IMR-90 (cell line): Measurements from ENCODE around the gene MARK2. TPM values are rescaled to one million over a fixed set of nuclear protein-coding genes. Genes with fewer than 3 reads are reported as not detected.

Source experiments
- ATAC-seq: fragments of 200-7000 bp; cut with Tn5 transposase; 2 replicates; pipeline ENCODE4 v1.9.1; 2020; ENCODE audit warnings: low read depth, mild to moderate bottlenecking, moderate library complexity
- BruUV-seq: library from RNA; stranded (reverse); fragments of 400-500 nt; replicated peaks from 2 replicates; lab custom pipeline; 2021; lab: Mats Ljungman, UMichigan
- CTCF ChIA-PET: fragments of 300-600 bp; formaldehyde crosslinking; extraction: SDS; loops from one replicate; lab custom pipeline; 2021; ENCODE audit warnings: antibody characterized with exemption; lab: Yijun Ruan, JAX
- POLR2A ChIA-PET: fragments of 300-600 bp; sonication (Branson Sonifier 250); formaldehyde crosslinking; loops from one replicate; lab custom pipeline; 2022; ENCODE audit warnings: antibody characterized with exemption; ENCODE audit not compliant: unreplicated experiment; lab: Charles Lee
- DNase-seq: peaks from one replicate; pipeline ENCODE4 v3.0.0; 2013
- H2AFZ ChIP-seq: replicated peaks from 2 replicates; pipeline ENCODE3; 2013; ENCODE audit warnings: low read length, mild to moderate bottlenecking; ENCODE audit not compliant: poor library complexity
- H2AK5ac ChIP-seq: 2 replicates; pipeline ENCODE4 v1.6.1; 2013; ENCODE audit warnings: low read depth, low read length, inconsistent platforms
- H2AK9ac ChIP-seq: replicated peaks from 2 replicates; pipeline ENCODE3; 2013; ENCODE audit warnings: mild to moderate bottlenecking, low read depth, low read length, moderate library complexity; ENCODE audit not compliant: poor library complexity
- H2BK120ac ChIP-seq: 2 replicates; pipeline ENCODE4 v1.6.1; 2013; ENCODE audit warnings: low read depth, low read length, inconsistent platforms
- H2BK15ac ChIP-seq: 3 replicates; pipeline ENCODE4 v1.6.1; 2013; ENCODE audit warnings: low read depth, low read length, inconsistent platforms
- H2BK20ac ChIP-seq: 2 replicates; pipeline ENCODE4 v1.6.1; 2013; ENCODE audit warnings: low read depth, mild to moderate bottlenecking, inconsistent platforms, low read length, moderate library complexity
- H2BK5ac ChIP-seq: 2 replicates; pipeline ENCODE4 v1.6.1; 2013; ENCODE audit warnings: mild to moderate bottlenecking, low read depth, low read length, inconsistent platforms; ENCODE audit not compliant: poor library complexity, severe bottlenecking
- H3K14ac ChIP-seq: replicated peaks from 2 replicates; pipeline ENCODE4 v1.6.1; 2013; ENCODE audit warnings: low read depth, low read length, inconsistent platforms
- H3K18ac ChIP-seq: 2 replicates; pipeline ENCODE4 v1.6.1; 2013; ENCODE audit warnings: low read depth, low read length, control low read depth
- H3K23ac ChIP-seq: 2 replicates; pipeline ENCODE4 v1.6.1; 2013; ENCODE audit warnings: low read depth, low read length, inconsistent platforms
- H3K27ac ChIP-seq: 2 replicates; pipeline ENCODE4 v1.5.1; 2013; ENCODE audit warnings: mild to moderate bottlenecking, control low read depth, low read length; ENCODE audit not compliant: insufficient read depth
- H3K27me3 ChIP-seq: 2 replicates; pipeline ENCODE4 v1.6.1; 2013; ENCODE audit warnings: low read length; ENCODE audit not compliant: control insufficient read depth, insufficient read depth
- H3K36me3 ChIP-seq: 2 replicates; pipeline ENCODE4 v1.6.1; 2013; ENCODE audit warnings: low read length, mixed read lengths; ENCODE audit not compliant: control insufficient read depth, insufficient read depth
- H3K4ac ChIP-seq: 2 replicates; pipeline ENCODE4 v1.6.1; 2013; ENCODE audit warnings: low read depth, low read length, inconsistent platforms
- H3K4me1 ChIP-seq: 2 replicates; pipeline ENCODE4 v1.6.1; 2013; ENCODE audit warnings: low read length, mixed read lengths; ENCODE audit not compliant: control insufficient read depth, insufficient read depth
- H3K4me2 ChIP-seq: 2 replicates; pipeline ENCODE4 v1.6.1; 2013; ENCODE audit warnings: low read depth, mild to moderate bottlenecking, control low read depth, low read length, moderate library complexity
- H3K4me3 ChIP-seq: 2 replicates; pipeline ENCODE4 v1.5.1; 2013; ENCODE audit warnings: low read depth, mild to moderate bottlenecking, control low read depth, low read length, moderate library complexity; ENCODE audit not compliant: insufficient read depth
- H3K56ac ChIP-seq: 2 replicates; pipeline ENCODE4 v1.6.1; 2013; ENCODE audit warnings: low read length, inconsistent platforms; ENCODE audit not compliant: insufficient read depth; ENCODE audit errors: extremely low read depth
- H3K79me1 ChIP-seq, 2 experiments: 2 replicates each; pipeline ENCODE4 v1.6.1; 2013; ENCODE audit warnings: low read length in 2 of 2, inconsistent platforms in 1 of 2, low read depth in 1 of 2
- H3K9ac ChIP-seq: 2 replicates; pipeline ENCODE4 v1.6.1; 2013; ENCODE audit warnings: low read depth, low read length, control low read depth
- H3K9me1 ChIP-seq: 2 replicates; pipeline ENCODE4 v1.6.1; 2013; ENCODE audit warnings: low read length, inconsistent platforms; ENCODE audit not compliant: insufficient read depth
- H3K9me3 ChIP-seq: 2 replicates; pipeline ENCODE4 v1.6.1; 2013; ENCODE audit warnings: low read length; ENCODE audit not compliant: control insufficient read depth, insufficient read depth
- H4K20me1 ChIP-seq: 2 replicates; pipeline ENCODE4 v1.6.1; 2013; ENCODE audit warnings: low read length, inconsistent platforms; ENCODE audit not compliant: insufficient read depth
- H4K5ac ChIP-seq: 2 replicates; pipeline ENCODE4 v1.6.1; 2013; ENCODE audit warnings: mild to moderate bottlenecking, low read depth, low read length, control low read depth
- H4K8ac ChIP-seq, 2 experiments: 2 replicates each; pipeline ENCODE4 v1.6.1; 2013; ENCODE audit warnings: low read depth in 2 of 2, low read length in 2 of 2, control low read depth in 1 of 2, inconsistent platforms in 1 of 2
- H4K91ac ChIP-seq: 2 replicates; pipeline ENCODE4 v1.6.1; 2013; ENCODE audit warnings: low read depth, low read length, inconsistent platforms; ENCODE audit not compliant: insufficient read depth
- CEBPB ChIP-seq: IDR thresholded peaks from 2 replicates; pipeline ENCODE4 v1.6.1; 2012; ENCODE audit warnings: low read depth, low read length, improper control_type of control experiment
- ELK1 ChIP-seq: fragments of 150-350 bp; IDR thresholded peaks from 2 replicates; pipeline ENCODE4 v1.6.1; 2016; ENCODE audit warnings: low read depth, mild to moderate bottlenecking, low read length, moderate library complexity, borderline replicate concordance
- POLR2A ChIP-seq: IDR thresholded peaks from 2 replicates; pipeline ENCODE4 v1.6.1; 2012; ENCODE audit warnings: mild to moderate bottlenecking, low read depth, low read length
- SMC3 ChIP-seq: fragments of 150-350 bp; IDR thresholded peaks from 2 replicates; pipeline ENCODE4 v1.6.1; 2016; ENCODE audit warnings: low read depth, mild to moderate bottlenecking, antibody characterized with exemption, low read length, moderate library complexity
- WGBS, 2 experiments: methylation state at CpG; one replicate each; pipeline versions ENCODE4 v1.1.5 to v1.1.7; 2013; ENCODE audit warnings: missing lambda C conversion rate in 2 of 2; ENCODE audit not compliant: insufficient read length in 1 of 2; ENCODE audit errors: extremely low coverage in 2 of 2; 5-methylcytosine and 5-hydroxymethylcytosine counted together
- dilution Hi-C: fragments of 300-500 bp; cut with HindIII; formaldehyde crosslinking; loops from one replicate; pipeline ENCODE4 v1.14.3; 2018; ENCODE audit warnings: low sequenced_read_pairs; ENCODE audit not compliant: unreplicated experiment
- in situ Hi-C: fragments of 300-500 bp; cut with MboI; formaldehyde crosslinking; loops from 3 replicates; pipeline ENCODE4 v1.14.3; 2019; ENCODE audit warnings: low sequenced_read_pairs, inconsistent platforms, mixed read lengths
- intact Hi-C: fragments of 100-400 bp; cut with micrococcal nuclease; formaldehyde crosslinking; loops from 2 replicates; pipeline ENCODE4 v1.10.0; 2022
- polyA plus RNA-seq, 3 experiments: library from polyadenylated mRNA; depleted of rRNA; stranded (reverse); fragments of >200 nt; gene quantifications; 2 replicates each; pipeline ENCODE4 v1.2.3, GENCODE V29; 2012; ENCODE audit warnings: low replicate concordance in 1 of 3
- total RNA-seq: library from RNA; depleted of rRNA; stranded (reverse); fragments of >200 nt; gene quantifications from 2 replicates; pipeline ENCODE4 v1.2.3, GENCODE V29; 2012

MARK2 gene
- total and polyA plus RNA-seq, 2 of the 4 experiments (the other 2 are of a cell fraction) = 6.6 to 17.3 TPM

DNA sequence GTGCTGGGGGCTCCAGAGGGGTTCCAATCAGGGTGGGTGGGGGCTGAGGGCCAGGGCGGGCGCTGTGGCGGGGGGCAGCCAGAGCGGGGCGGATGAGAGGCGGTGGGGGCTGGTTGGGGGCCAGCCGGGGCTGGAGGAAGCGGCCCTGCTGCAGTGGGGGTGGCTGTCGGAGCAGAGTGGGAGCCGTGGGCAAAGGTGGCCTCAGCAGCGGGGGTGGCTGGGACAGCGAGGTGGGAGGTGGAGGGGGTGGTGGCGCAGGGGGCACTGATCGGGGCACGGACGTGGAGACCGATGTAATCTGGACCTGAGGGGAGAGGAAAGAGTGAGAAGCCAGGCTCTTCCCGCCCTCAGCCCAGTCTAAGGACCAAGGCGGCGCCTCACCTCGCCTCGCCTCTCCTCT, 73.0 kb downstream of the MARK2 start:
- Histone ChIP-seq H4K5ac (no peak overlapping the region), H2BK20ac (no peak overlapping the region), H4K20me1 (no peaks in the 10 kb centered on the region), H3K14ac (no peak overlapping the region), H3K79me1 (no peaks in the 10 kb centered on the region; a peak in 2 of 4 replicates), H3K4me2 (no peak overlapping the region), H2AFZ (no peak overlapping the region), H3K9me1 (no peaks in the 10 kb centered on the region), H3K18ac (no peak overlapping the region), H3K27ac (no peak overlapping the region), H2AK5ac (no peak overlapping the region), H2BK120ac (no peak overlapping the region), H3K4me1 (peaks cover 7% of the 10 kb centered on the region; the same call in 1 of the 2 replicates), H3K4ac (no peak overlapping the region), H4K91ac (no peak overlapping the region), H3K23ac (no peak overlapping the region), H3K36me3 (peaks cover 21% of the 10 kb centered on the region; the same call in 1 of the 2 replicates), H2AK9ac (no peak overlapping the region), H3K56ac (no peak overlapping the region), H3K9me3 (no peaks in the 10 kb centered on the region), H3K27me3 (no peaks in the 10 kb centered on the region), H2BK5ac (no peak overlapping the region), H3K4me3 (no peak overlapping the region), H3K9ac (no peak overlapping the region), H4K8ac (no peak overlapping the region), H2BK15ac (no peak overlapping the region)
- intact Hi-C loops (no loop called here), in situ Hi-C loops (no loop called here), dilution Hi-C loops (no loop called here)
- no CpG with 5 or more reads among the region's 22 CpGs for WGBS, 2 experiments
- BruUV-seq = no TSS peak
- ChIA-PET POLR2A (no interaction called here), CTCF (no interaction called here)
- ATAC-seq (no peak), DNase-seq (no peak)
- TF ChIP-seq CEBPB = no peak
- TF ChIP-seq SMC3 = no peak
- TF ChIP-seq POLR2A = no peak
- TF ChIP-seq ELK1 = no peak
